Measurements from ENCODE around the gene EYA4.

DNA sequence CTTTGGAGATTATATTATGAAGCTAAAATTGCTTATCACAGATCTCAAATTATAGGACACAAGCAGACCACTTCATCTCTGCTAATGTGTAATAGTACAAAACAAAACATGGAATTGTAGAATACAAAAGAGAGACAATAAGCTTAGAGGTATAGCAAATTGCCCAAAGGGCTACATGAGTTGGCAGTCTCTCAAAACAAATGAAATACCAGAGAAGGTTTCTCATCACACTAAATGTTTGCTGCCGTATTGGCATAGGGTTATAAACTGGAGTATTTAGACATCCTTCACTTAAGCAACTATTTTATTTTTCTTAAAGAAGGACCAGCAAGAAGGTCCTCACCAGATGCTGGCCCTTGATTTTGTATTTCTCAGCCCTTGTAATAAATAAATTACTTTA lies 5.9 kb upstream of the EYA4 start:
- no peak for TF ChIP-seq EZH2 (IDR thresholded peaks at IDR 0.05; ENCODE audit: borderline replicate concordance, low read length)
- TF ChIP-seq, protein P1, sequence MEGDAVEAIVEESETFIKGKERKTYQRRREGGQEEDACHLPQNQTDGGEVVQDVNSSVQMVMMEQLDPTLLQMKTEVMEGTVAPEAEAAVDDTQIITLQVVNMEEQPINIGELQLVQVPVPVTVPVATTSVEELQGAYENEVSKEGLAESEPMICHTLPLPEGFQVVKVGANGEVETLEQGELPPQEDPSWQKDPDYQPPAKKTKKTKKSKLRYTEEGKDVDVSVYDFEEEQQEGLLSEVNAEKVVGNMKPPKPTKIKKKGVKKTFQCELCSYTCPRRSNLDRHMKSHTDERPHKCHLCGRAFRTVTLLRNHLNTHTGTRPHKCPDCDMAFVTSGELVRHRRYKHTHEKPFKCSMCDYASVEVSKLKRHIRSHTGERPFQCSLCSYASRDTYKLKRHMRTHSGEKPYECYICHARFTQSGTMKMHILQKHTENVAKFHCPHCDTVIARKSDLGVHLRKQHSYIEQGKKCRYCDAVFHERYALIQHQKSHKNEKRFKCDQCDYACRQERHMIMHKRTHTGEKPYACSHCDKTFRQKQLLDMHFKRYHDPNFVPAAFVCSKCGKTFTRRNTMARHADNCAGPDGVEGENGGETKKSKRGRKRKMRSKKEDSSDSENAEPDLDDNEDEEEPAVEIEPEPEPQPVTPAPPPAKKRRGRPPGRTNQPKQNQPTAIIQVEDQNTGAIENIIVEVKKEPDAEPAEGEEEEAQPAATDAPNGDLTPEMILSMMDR (conservative IDR thresholded peaks at IDR 0.05 in 1 of 2, IDR thresholded peaks at IDR 0.05 in 1 of 2; ENCODE audit: extremely low read depth in 1 of 2, insufficient read depth in 1 of 2, low read depth in 1 of 2, low read length in 2 of 2): no peak

Measured in mammary epithelial cell (primary cell).